Measurements from ENCODE around the gene SEMA4F. TPM values are rescaled to one million over a fixed set of nuclear protein-coding genes. Genes with fewer than 3 reads are reported as not detected.

Gene SEMA4F
- polyA plus RNA-seq, 1 donor (not counting 4 experiments of a cell fraction or from before 2014, with no cell fraction given) = 8.0 TPM

- H3K36me3 ChIP-seq (ENCODE audit: control insufficient read depth in 2 of 2, extremely low read depth in 1 of 2, insufficient read depth in 2 of 2, low read length in 2 of 2) = peaks cover 0 to 5% of the 10 kb centered on the region in 2 experiments
- H3K4me2 ChIP-seq (ENCODE audit: control insufficient read depth, extremely low read depth, insufficient read depth, low read depth, low read length) = no peak overlapping the region
- FAIRE-seq (no peak), DNase-seq (ENCODE audit: low read depth, low spot score) (no peak)
- no peaks in the 10 kb centered on the region for H4K20me1 ChIP-seq (ENCODE audit: control insufficient read depth, extremely low read depth, insufficient read depth, low read length)
- H2AFZ ChIP-seq (ENCODE audit: control insufficient read depth, low read length) = no peak overlapping the region
- H3K9ac ChIP-seq (ENCODE audit: control insufficient read depth, extremely low read depth, insufficient read depth, low read length) = no peak overlapping the region
- dilution Hi-C loops (cut with MboI; ENCODE audit: extremely low pct_ligation_motif_present, low sequenced_read_pairs) = no loop called here
- H3K79me2 ChIP-seq (ENCODE audit: control insufficient read depth, insufficient read depth, low read length) = no peaks in the 10 kb centered on the region
- H3K27ac ChIP-seq (ENCODE audit: control insufficient read depth, insufficient read depth, low read length) = no peak overlapping the region
- no peak overlapping the region for H3K4me3 ChIP-seq (ENCODE audit: control insufficient read depth in 2 of 3, extremely low read depth in 1 of 3, insufficient read depth in 2 of 3, low read depth in 1 of 3, low read length in 3 of 3)
- no peaks in the 10 kb centered on the region for H3K9me3 ChIP-seq (ENCODE audit: control insufficient read depth, low read depth, low read length)
- H3K27me3 ChIP-seq (ENCODE audit: control insufficient read depth, extremely low read depth, insufficient read depth, low read length) = no peaks in the 10 kb centered on the region
- TF ChIP-seq EZH2 (IDR thresholded peaks at IDR 0.05; ENCODE audit: low read length) (no peak), CTCF (optimal IDR thresholded peaks at IDR 0.05 in 1 of 3, IDR thresholded peaks at IDR 0.05 in 1 of 3, conservative IDR thresholded peaks at IDR 0.05 in 1 of 3; ENCODE audit: extremely low read depth in 1 of 3, insufficient read depth in 2 of 3, low read length in 3 of 3) (no peak)
- no peaks in the 10 kb centered on the region for H3K9me1 ChIP-seq (ENCODE audit: control insufficient read depth, extremely low read depth, insufficient read depth, low read length)
- no peaks in the 10 kb centered on the region for H3K4me1 ChIP-seq (ENCODE audit: control insufficient read depth, extremely low read depth, insufficient read depth, low read length)
Observed at GRCh38 chr2:74682501-74682900, 28.5 kb downstream of the SEMA4F start.

GRCh38 chr2:74685408-74685807 is 31.4 kb downstream of the SEMA4F start:
- Histone ChIP-seq H3K36me3 (ENCODE audit: control insufficient read depth in 2 of 2, extremely low read depth in 1 of 2, insufficient read depth in 2 of 2, low read length in 2 of 2) (no peaks in the 10 kb centered on the region), H2AFZ (ENCODE audit: control insufficient read depth, low read length) (no peak overlapping the region), H3K4me3 (ENCODE audit: control insufficient read depth in 2 of 3, extremely low read depth in 1 of 3, insufficient read depth in 2 of 3, low read depth in 1 of 3, low read length in 3 of 3) (no peak overlapping the region), H3K79me2 (ENCODE audit: control insufficient read depth, insufficient read depth, low read length) (no peaks in the 10 kb centered on the region), H3K9ac (ENCODE audit: control insufficient read depth, extremely low read depth, insufficient read depth, low read length) (no peak overlapping the region), H3K9me1 (ENCODE audit: control insufficient read depth, extremely low read depth, insufficient read depth, low read length) (no peaks in the 10 kb centered on the region), H3K9me3 (ENCODE audit: control insufficient read depth, low read depth, low read length) (no peaks in the 10 kb centered on the region), H3K4me2 (ENCODE audit: control insufficient read depth, extremely low read depth, insufficient read depth, low read depth, low read length) (no peak overlapping the region), H4K20me1 (ENCODE audit: control insufficient read depth, extremely low read depth, insufficient read depth, low read length) (no peaks in the 10 kb centered on the region), H3K27ac (ENCODE audit: control insufficient read depth, insufficient read depth, low read length) (no peak overlapping the region), H3K27me3 (ENCODE audit: control insufficient read depth, extremely low read depth, insufficient read depth, low read length) (no peaks in the 10 kb centered on the region), H3K4me1 (ENCODE audit: control insufficient read depth, extremely low read depth, insufficient read depth, low read length) (peaks cover 4% of the 10 kb centered on the region)
- FAIRE-seq = no peak
- TF ChIP-seq EZH2 (IDR thresholded peaks at IDR 0.05; ENCODE audit: low read length) (no peak), CTCF (optimal IDR thresholded peaks at IDR 0.05 in 1 of 3, IDR thresholded peaks at IDR 0.05 in 1 of 3, conservative IDR thresholded peaks at IDR 0.05 in 1 of 3; ENCODE audit: extremely low read depth in 1 of 3, insufficient read depth in 2 of 3, low read length in 3 of 3) (no peak)
- dilution Hi-C loops (cut with MboI; ENCODE audit: extremely low pct_ligation_motif_present, low sequenced_read_pairs) = no loop called here
- no peak for DNase-seq (ENCODE audit: low read depth, low spot score)

All from keratinocyte (primary cell).